ENCODE measurements around the gene LRP2. TPM values are rescaled to one million over a fixed set of nuclear protein-coding genes. Genes with fewer than 3 reads are reported as not detected.

The LRP2 gene
- total and polyA plus RNA-seq, 4 donors = 0.19 to 5.7 (median 0.40) TPM

DNA sequence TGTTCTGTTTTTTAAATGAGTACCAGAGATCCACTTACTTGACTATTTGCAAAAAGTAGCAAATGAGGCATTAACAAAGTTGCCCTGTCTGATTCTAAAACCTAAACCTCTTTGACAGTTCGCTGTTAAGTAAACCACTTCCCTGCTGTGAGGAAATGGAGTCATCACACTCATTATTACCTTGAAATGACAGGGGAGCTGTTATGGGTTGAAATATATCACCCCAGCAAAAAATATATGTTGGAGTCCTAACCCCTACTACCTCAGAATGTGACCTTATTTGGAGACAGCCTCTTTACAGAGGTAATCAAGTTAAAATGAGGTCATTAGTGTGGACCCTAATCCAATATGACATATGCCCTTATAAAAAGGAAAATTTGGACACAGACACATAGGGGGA lies 256.9 kb downstream of the LRP2 start:
- TF ChIP-seq HNF4G (IDR thresholded peaks at IDR 0.05) (no peak), FOXA2 (IDR thresholded peaks at IDR 0.05) (no peak), EGR1 (IDR thresholded peaks at IDR 0.05; ENCODE audit: low read depth in 2 of 2) (no peak), GABPA (IDR thresholded peaks at IDR 0.05 in 1 of 2, conservative IDR thresholded peaks at IDR 0.05 in 1 of 2) (no peak), RAD21 (IDR thresholded peaks at IDR 0.05) (no peak), RXRA (IDR thresholded peaks at IDR 0.05) (no peak), NR2F2 (IDR thresholded peaks at IDR 0.05) (no peak), YY1 (IDR thresholded peaks at IDR 0.05) (no peak), MAX (IDR thresholded peaks at IDR 0.05) (no peak), HNF4A (conservative IDR thresholded peaks at IDR 0.05) (no peak), JUND (IDR thresholded peaks at IDR 0.05) (no peak), FOXA1 (IDR thresholded peaks at IDR 0.05) (no peak), ZBTB33 (IDR thresholded peaks at IDR 0.05) (no peak)
- TF ChIP-seq, protein P1, sequence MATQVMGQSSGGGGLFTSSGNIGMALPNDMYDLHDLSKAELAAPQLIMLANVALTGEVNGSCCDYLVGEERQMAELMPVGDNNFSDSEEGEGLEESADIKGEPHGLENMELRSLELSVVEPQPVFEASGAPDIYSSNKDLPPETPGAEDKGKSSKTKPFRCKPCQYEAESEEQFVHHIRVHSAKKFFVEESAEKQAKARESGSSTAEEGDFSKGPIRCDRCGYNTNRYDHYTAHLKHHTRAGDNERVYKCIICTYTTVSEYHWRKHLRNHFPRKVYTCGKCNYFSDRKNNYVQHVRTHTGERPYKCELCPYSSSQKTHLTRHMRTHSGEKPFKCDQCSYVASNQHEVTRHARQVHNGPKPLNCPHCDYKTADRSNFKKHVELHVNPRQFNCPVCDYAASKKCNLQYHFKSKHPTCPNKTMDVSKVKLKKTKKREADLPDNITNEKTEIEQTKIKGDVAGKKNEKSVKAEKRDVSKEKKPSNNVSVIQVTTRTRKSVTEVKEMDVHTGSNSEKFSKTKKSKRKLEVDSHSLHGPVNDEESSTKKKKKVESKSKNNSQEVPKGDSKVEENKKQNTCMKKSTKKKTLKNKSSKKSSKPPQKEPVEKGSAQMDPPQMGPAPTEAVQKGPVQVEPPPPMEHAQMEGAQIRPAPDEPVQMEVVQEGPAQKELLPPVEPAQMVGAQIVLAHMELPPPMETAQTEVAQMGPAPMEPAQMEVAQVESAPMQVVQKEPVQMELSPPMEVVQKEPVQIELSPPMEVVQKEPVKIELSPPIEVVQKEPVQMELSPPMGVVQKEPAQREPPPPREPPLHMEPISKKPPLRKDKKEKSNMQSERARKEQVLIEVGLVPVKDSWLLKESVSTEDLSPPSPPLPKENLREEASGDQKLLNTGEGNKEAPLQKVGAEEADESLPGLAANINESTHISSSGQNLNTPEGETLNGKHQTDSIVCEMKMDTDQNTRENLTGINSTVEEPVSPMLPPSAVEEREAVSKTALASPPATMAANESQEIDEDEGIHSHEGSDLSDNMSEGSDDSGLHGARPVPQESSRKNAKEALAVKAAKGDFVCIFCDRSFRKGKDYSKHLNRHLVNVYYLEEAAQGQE (IDR thresholded peaks at IDR 0.05) = no peak

DNA sequence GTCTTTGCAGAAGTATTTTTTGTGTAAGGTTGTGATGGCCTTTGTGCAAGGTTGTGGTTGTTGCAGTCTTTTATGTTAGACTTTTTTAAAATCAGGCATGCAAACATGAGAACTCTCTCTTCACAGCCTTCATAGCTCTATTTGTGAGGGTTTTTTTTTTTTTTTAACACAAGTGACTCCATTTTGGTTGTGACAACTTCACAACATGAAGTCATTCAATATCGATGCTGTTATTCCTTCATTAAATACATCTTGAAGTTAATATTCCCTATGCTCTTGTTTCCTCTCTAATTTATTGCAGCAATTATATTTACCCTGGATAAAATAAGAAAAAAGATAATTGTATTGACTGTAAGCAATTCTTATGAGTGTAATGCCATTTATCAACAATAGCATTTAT lies 257.5 kb downstream of the LRP2 start:
- H3K27ac ChIP-seq (ENCODE audit: low read depth in 1 of 2, low read length in 2 of 2) = no peak overlapping the region
- H3K4me3 ChIP-seq (ENCODE audit: low read depth in 1 of 3, low read length in 3 of 3) = no peak overlapping the region
- 99% methylated on average over 1 of the region's 1 CpG for WGBS
- H3K4me1 ChIP-seq (ENCODE audit: control insufficient read depth in 4 of 4, insufficient read depth in 4 of 4, low read length in 3 of 4) = no peaks in the 10 kb centered on the region
- H3K36me3 ChIP-seq (ENCODE audit: control insufficient read depth in 4 of 4, insufficient read depth in 3 of 4, low read depth in 1 of 4, low read length in 3 of 4) = no peaks in the 10 kb centered on the region
- DNase-seq (ENCODE audit: low spot score) = no peak
- no peaks in the 10 kb centered on the region for H3K27me3 ChIP-seq (ENCODE audit: control insufficient read depth in 4 of 4, insufficient read depth in 4 of 4, low read length in 3 of 4)
- no peaks in the 10 kb centered on the region for H3K9me3 ChIP-seq (ENCODE audit: control insufficient read depth in 4 of 4, low read length in 3 of 4)
- H3K9ac ChIP-seq (ENCODE audit: low read depth in 1 of 2, low read length in 2 of 2) = no peak overlapping the region
- TF ChIP-seq FOXA1 (IDR thresholded peaks at IDR 0.05) (no peak), HNF4A (conservative IDR thresholded peaks at IDR 0.05) (no peak), RXRA (IDR thresholded peaks at IDR 0.05) (no peak), EGR1 (IDR thresholded peaks at IDR 0.05; ENCODE audit: low read depth in 2 of 2) (no peak), CTCF (IDR thresholded peaks at IDR 0.05; ENCODE audit: low read depth, low read length, missing input control) (no peak), GABPA (IDR thresholded peaks at IDR 0.05 in 1 of 2, conservative IDR thresholded peaks at IDR 0.05 in 1 of 2) (no peak), JUND (IDR thresholded peaks at IDR 0.05) (no peak), SP1 (IDR thresholded peaks at IDR 0.05) (no peak), TAF1 (conservative IDR thresholded peaks at IDR 0.05) (no peak), RAD21 (IDR thresholded peaks at IDR 0.05) (no peak), FOXA2 (IDR thresholded peaks at IDR 0.05) (no peak), HNF4G (IDR thresholded peaks at IDR 0.05) (no peak), NR2F2 (IDR thresholded peaks at IDR 0.05) (no peak), MAX (IDR thresholded peaks at IDR 0.05) (no peak)
- TF ChIP-seq, protein P2, sequence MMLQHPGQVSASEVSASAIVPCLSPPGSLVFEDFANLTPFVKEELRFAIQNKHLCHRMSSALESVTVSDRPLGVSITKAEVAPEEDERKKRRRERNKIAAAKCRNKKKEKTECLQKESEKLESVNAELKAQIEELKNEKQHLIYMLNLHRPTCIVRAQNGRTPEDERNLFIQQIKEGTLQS (IDR thresholded peaks at IDR 0.05) = no peak
- TF ChIP-seq, protein P1 (IDR thresholded peaks at IDR 0.05) = no peak

More for the DNA sequence above, 256.9 kb downstream of the LRP2 start:
- Histone ChIP-seq H3K9me3 (ENCODE audit: control insufficient read depth in 4 of 4, low read length in 3 of 4) (no peaks in the 10 kb centered on the region), H3K36me3 (ENCODE audit: control insufficient read depth in 4 of 4, insufficient read depth in 3 of 4, low read depth in 1 of 4, low read length in 3 of 4) (no peaks in the 10 kb centered on the region), H3K9ac (ENCODE audit: low read depth in 1 of 2, low read length in 2 of 2) (no peak overlapping the region), H3K27me3 (ENCODE audit: control insufficient read depth in 4 of 4, insufficient read depth in 4 of 4, low read length in 3 of 4) (no peaks in the 10 kb centered on the region), H3K27ac (ENCODE audit: low read depth in 1 of 2, low read length in 2 of 2) (no peak overlapping the region), H3K4me1 (ENCODE audit: control insufficient read depth in 4 of 4, insufficient read depth in 4 of 4, low read length in 3 of 4) (no peaks in the 10 kb centered on the region), H3K4me3 (ENCODE audit: low read depth in 1 of 3, low read length in 3 of 3) (no peak overlapping the region)
- DNase-seq (ENCODE audit: low spot score) = no peak
- WGBS = 89% methylated on average over 1 of the region's 1 CpG

Measured in liver (tissue), 9 donors.